C4-2B (cell line): ENCODE results near the gene SETD2.

Source experiments
- H3K27ac ChIP-seq: fragments of 450-650 bp; 2 replicates; pipeline ENCODE4 v1.5.1; 2017
- CTCF ChIP-seq: fragments of 450-650 bp; conservative IDR thresholded peaks from 2 replicates; pipeline ENCODE4 v1.5.1; 2017; ENCODE audit warnings: mild to moderate bottlenecking
- ZFX ChIP-seq: fragments of 450-650 bp; IDR thresholded peaks from 2 replicates; pipeline ENCODE4 v1.6.1; 2017

The SETD2 gene

DNA sequence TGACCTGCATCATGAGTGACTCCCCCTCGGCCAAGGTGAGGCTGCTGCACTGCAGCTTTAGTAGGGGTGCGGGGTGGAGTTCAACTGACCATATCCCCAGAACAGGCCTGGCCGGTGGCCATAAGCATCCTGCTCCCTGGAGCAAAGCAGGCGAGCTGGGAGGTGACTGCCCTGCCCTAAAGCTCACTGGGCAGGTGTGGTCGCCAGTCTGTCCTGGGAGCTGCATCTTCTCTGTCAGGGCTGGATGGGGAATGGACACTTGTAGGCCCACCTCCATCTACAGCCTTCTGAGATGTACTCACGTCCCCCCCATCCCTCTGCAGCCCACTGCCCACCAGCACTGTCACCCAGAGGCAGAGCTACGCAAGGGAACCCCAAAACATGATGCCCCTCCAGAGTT lies 169.9 kb downstream of the SETD2 start:
- no peak overlapping the region for H3K27ac ChIP-seq

DNA sequence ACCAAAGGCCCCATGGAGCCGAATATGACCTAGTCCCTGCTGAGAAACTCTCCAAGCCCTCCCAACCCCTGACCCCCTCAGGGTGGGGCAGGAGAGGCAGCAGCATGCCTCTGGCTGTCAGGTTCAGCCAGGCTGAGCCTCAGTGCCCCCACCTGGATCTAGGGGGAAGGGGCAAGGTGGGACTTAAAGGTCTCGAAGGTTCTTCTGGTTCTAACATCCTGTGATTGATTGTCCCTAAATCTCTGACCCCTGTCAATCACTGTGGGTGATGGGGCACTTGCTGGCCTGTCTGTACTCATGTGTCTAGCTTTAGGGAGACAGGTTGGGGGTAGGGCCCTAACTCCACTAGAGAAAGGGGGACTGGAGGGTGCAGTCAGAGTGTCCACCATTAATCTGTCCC lies 170.6 kb downstream of the SETD2 start:
- TF ChIP-seq CTCF: no peak
- no peak overlapping the region for H3K27ac ChIP-seq

More for the DNA sequence above, 169.9 kb downstream of the SETD2 start:
- TF ChIP-seq ZFX: no peak
- TF ChIP-seq CTCF: no peak

DNA sequence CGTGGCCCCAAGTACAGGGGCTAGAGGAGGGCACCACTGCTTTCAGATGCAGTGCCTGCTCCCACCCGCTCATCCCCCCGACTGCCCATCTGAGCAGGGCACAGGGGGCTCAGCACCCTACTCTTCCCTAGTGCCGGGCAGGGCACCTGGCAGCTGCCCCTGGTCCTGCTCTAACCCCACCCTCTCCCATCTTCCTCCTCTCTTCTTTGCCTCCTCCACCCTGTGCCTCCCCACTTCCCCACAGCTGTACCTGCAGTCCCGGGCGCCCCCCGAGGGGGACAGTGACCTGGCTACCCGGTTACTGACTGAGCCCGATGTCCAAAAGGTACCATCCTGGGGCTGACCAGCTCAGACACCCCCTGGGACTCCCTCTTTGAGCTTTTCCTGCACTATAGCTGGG lies 171.7 kb downstream of the SETD2 start:
- TF ChIP-seq ZFX (no peak), CTCF (no peak)

DNA sequence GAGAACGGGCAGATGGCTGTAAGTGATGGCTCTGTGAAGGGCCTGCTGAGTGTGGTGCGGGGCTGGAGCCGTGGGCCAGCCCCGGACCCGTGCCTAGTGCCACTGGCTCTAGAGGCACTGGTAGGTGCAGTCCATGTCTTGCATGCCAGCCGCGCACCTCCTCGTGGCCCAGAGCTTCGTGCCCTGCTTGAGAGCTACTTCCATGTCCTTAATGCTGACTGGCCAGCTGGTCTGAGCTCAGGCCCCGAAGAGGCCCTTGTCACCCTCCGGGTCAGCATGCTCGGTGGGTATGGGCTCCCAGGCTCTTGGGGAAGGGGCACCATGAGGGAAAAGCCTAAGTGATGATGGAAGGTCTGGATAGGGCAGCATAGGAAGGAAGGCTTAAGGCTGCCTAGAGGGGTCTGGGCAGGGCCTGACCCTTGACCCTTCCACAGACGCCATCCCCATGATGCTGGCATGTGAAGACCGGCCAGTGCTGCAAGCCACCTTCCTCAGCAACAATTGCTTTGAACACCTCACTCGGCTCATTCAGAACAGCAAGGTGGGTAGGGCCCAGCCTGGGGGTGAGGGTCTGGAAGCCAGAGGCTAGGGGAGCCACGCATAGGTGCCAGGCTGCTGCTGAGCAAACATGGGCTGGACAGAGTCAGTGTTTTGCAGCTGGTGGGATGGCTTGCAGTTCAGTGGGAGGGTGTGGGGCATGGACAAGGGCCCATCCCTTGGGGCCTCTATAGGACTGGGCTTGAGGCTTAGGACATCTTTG lies 172.3 kb downstream of the SETD2 start:
- no peak overlapping the region for H3K27ac ChIP-seq
- TF ChIP-seq ZFX (no peak), CTCF (no peak)

More for the DNA sequence above, 171.7 kb downstream of the SETD2 start:
- H3K27ac ChIP-seq: no peak overlapping the region

- H3K27ac ChIP-seq: no peak overlapping the region
- TF ChIP-seq CTCF (no peak), ZFX (no peak)
Observed at GRCh38 chr3:46990573-46991374, 173.1 kb downstream of the SETD2 start.

GRCh38 chr3:46989146-46989810 lies 174.6 kb downstream of the SETD2 start:
- H3K27ac ChIP-seq: no peak overlapping the region
- no peak for TF ChIP-seq CTCF
- no peak for TF ChIP-seq ZFX

- H3K27ac ChIP-seq: no peak overlapping the region
- TF ChIP-seq CTCF (no peak), ZFX (no peak)
Observed at GRCh38 chr3:46988616-46989015, 175.3 kb downstream of the SETD2 start.
